SU-DHL-6 (cell line): ENCODE data around the gene DMGDH.

Experiments
- H2AFZ ChIP-seq: fragments of 200-600 bp; sonication (generic); 2 replicates; pipeline ENCODE4 v1.6.1; 2014; ENCODE audit warnings: low read depth, mild to moderate bottlenecking, moderate library complexity, mixed read lengths, antibody characterized with exemption, low read length; ENCODE audit not compliant: severe bottlenecking
- H3F3A ChIP-seq: fragments of 200-600 bp; shearing (Covaris generic); 2 replicates; pipeline ENCODE4 v1.6.0; 2016; ENCODE audit warnings: antibody characterized with exemption, mild to moderate bottlenecking; ENCODE audit not compliant: insufficient read depth
- H3K27ac ChIP-seq: fragments of 200-600 bp; sonication (generic); 2 replicates; pipeline ENCODE4 v1.5.1; 2016; ENCODE audit warnings: low read depth, mild to moderate bottlenecking, low read length, moderate library complexity, mixed read lengths
- H3K27me3 ChIP-seq: fragments of 200-600 bp; sonication (generic), shearing (Covaris generic); 2 replicates; pipeline ENCODE4 v1.6.0; 2014; ENCODE audit warnings: mild to moderate bottlenecking, low read length
- H3K36me3 ChIP-seq: fragments of 200-600 bp; sonication (generic); 2 replicates; pipeline ENCODE4 v1.6.1; 2014; ENCODE audit warnings: mild to moderate bottlenecking, low read length, mixed read lengths
- H3K4me2 ChIP-seq: fragments of 300-600, 200-600 bp; shearing (Covaris generic), sonication (generic); 2 replicates; pipeline ENCODE4 v1.6.0; 2014; ENCODE audit warnings: low read length, low read depth, mild to moderate bottlenecking; ENCODE audit not compliant: poor library complexity, severe bottlenecking
- H3K4me3 ChIP-seq: fragments of 200-600 bp; sonication (generic); 2 replicates; pipeline ENCODE4 v1.5.1; 2014; ENCODE audit warnings: antibody characterized with exemption, low read length, mild to moderate bottlenecking, mixed read lengths; ENCODE audit not compliant: insufficient read depth, poor library complexity, severe bottlenecking
- H3K79me2 ChIP-seq: fragments of 200-600 bp; sonication (generic); 2 replicates; pipeline ENCODE4 v1.6.1; 2014; ENCODE audit warnings: mild to moderate bottlenecking, low read length, moderate library complexity; ENCODE audit not compliant: insufficient read depth
- H3K9ac ChIP-seq: fragments of 200-600 bp; sonication (generic); 2 replicates; pipeline ENCODE4 v1.7.0; 2014; ENCODE audit warnings: mild to moderate bottlenecking, low read length
- H3K9me2 ChIP-seq: fragments of 200-600 bp; sonication (generic); replicated peaks from 2 replicates; pipeline ENCODE4 v1.6.1; 2014; ENCODE audit warnings: low read length; ENCODE audit not compliant: insufficient read depth
- H3K9me3 ChIP-seq: fragments of 200-600 bp; sonication (generic); 2 replicates; pipeline ENCODE4 v1.6.1; 2014; ENCODE audit warnings: low read length, mixed read lengths; ENCODE audit not compliant: insufficient read depth
- H4K20me1 ChIP-seq: fragments of 200-600 bp; sonication (generic); 2 replicates; pipeline ENCODE4 v1.6.1; 2014; ENCODE audit warnings: low read depth, mild to moderate bottlenecking, antibody characterized with exemption, low read length, moderate library complexity, mixed read lengths
- CTCF ChIP-seq: fragments of 200-600 bp; sonication (generic); IDR thresholded peaks from one replicate; pipeline ENCODE4 v1.5.1; 2017; ENCODE audit warnings: antibody characterized with exemption, mild to moderate bottlenecking, low read length, moderate library complexity; ENCODE audit not compliant: insufficient read depth, poor library complexity, severe bottlenecking
- EZH2phosphoT487 ChIP-seq: fragments of 200-600 bp; sonication (generic), shearing (Covaris generic); conservative IDR thresholded peaks from 2 replicates; pipeline ENCODE4 v1.6.1; 2018; ENCODE audit warnings: mild to moderate bottlenecking, antibody characterized with exemption, low read length, moderate library complexity, mixed read lengths

Gene DMGDH

GRCh38 chr5:79056847-79057246, 12.6 kb downstream of the DMGDH start:
- no peak overlapping the region for H3K9ac ChIP-seq
- H3K27ac ChIP-seq = no peak overlapping the region
- H3F3A ChIP-seq = no peaks in the 10 kb centered on the region
- H2AFZ ChIP-seq = no peak overlapping the region
- no peaks in the 10 kb centered on the region for H3K27me3 ChIP-seq
- H4K20me1 ChIP-seq = no peaks in the 10 kb centered on the region
- no peak overlapping the region for H3K4me2 ChIP-seq
- no peak for TF ChIP-seq CTCF
- no peak for TF ChIP-seq EZH2phosphoT487
- no peak overlapping the region for H3K4me3 ChIP-seq
- H3K9me2 ChIP-seq = no peaks in the 10 kb centered on the region
- peaks cover 4% of the 10 kb centered on the region; the same call in 1 of the 2 replicates for H3K9me3 ChIP-seq
- H3K36me3 ChIP-seq = no peaks in the 10 kb centered on the region
- no peaks in the 10 kb centered on the region for H3K79me2 ChIP-seq

- H3K9ac ChIP-seq = no peak overlapping the region
- no peak overlapping the region for H3K4me3 ChIP-seq
- H3K27me3 ChIP-seq = no peaks in the 10 kb centered on the region
- no peak overlapping the region for H2AFZ ChIP-seq
- no peak overlapping the region for H3K27ac ChIP-seq
- H3K4me2 ChIP-seq = no peak overlapping the region
- peaks cover 5% of the 10 kb centered on the region; the same call in 1 of the 2 replicates for H3K9me3 ChIP-seq
- no peaks in the 10 kb centered on the region for H4K20me1 ChIP-seq
- no peaks in the 10 kb centered on the region for H3F3A ChIP-seq
- H3K79me2 ChIP-seq = no peaks in the 10 kb centered on the region
- TF ChIP-seq CTCF = no peak
- TF ChIP-seq EZH2phosphoT487 = no peak
- no peaks in the 10 kb centered on the region for H3K36me3 ChIP-seq
- no peaks in the 10 kb centered on the region for H3K9me2 ChIP-seq
Measured at GRCh38 chr5:79055017-79055416, 14.5 kb downstream of the DMGDH start.

DNA sequence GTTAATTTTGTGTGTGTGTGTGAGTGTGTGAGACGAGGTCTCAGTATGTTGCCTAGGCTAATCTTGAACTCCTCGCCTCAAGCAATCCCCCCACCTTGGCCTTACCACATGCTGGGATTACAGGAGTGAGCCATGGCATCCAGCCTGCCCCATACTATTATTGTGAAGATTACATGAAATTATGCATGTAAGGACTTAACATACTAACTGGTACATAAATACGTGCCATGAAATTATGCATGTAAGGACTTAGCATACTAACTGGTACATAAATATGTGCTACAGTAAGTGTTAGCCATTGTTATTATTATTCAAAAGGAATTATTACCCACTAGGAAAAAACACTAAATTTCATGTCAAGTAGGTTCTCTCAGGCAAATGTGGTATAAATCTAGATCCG, 16.2 kb downstream of the DMGDH start:
- H3K27ac ChIP-seq = no peak overlapping the region
- no peaks in the 10 kb centered on the region for H3K79me2 ChIP-seq
- TF ChIP-seq CTCF = no peak
- TF ChIP-seq EZH2phosphoT487 = no peak
- H3K36me3 ChIP-seq = no peaks in the 10 kb centered on the region
- H4K20me1 ChIP-seq = no peaks in the 10 kb centered on the region
- no peak overlapping the region for H2AFZ ChIP-seq
- peaks cover 5% of the 10 kb centered on the region; the same call in 1 of the 2 replicates for H3K9me3 ChIP-seq
- H3F3A ChIP-seq = no peaks in the 10 kb centered on the region
- H3K4me2 ChIP-seq = no peak overlapping the region
- no peak overlapping the region for H3K9ac ChIP-seq
- H3K9me2 ChIP-seq = no peaks in the 10 kb centered on the region
- H3K27me3 ChIP-seq = no peaks in the 10 kb centered on the region
- H3K4me3 ChIP-seq = no peak overlapping the region
